Ishikawa (cell line): ENCODE measurements around the gene P4HA3.
A peak's percentile ranks its signal among the peaks of the same experiment; 100 is the strongest.

ENCODE experiments used
- CEBPB ChIP-seq: IDR thresholded peaks from 2 replicates; pipeline ENCODE4 v1.6.1; 2012
- CREB1 ChIP-seq: IDR thresholded peaks from 2 replicates; pipeline ENCODE4 v1.6.1; 2012; ENCODE audit warnings: low read depth
- EGR1 ChIP-seq: IDR thresholded peaks from 2 replicates; pipeline ENCODE4 v1.6.1; 2012
- EP300 ChIP-seq: IDR thresholded peaks from 2 replicates; pipeline ENCODE4 v1.6.1; 2012; ENCODE audit warnings: borderline replicate concordance
- FOXM1 ChIP-seq: IDR thresholded peaks from 2 replicates; pipeline ENCODE4 v1.6.1; 2012; ENCODE audit warnings: low read depth, borderline replicate concordance
- NFIC ChIP-seq: IDR thresholded peaks from 2 replicates; pipeline ENCODE4 v1.6.1; 2012
- RAD21 ChIP-seq: IDR thresholded peaks from 2 replicates; pipeline ENCODE4 v1.6.1; 2012; ENCODE audit warnings: low read depth
- TAF1 ChIP-seq: IDR thresholded peaks from 2 replicates; pipeline ENCODE4 v1.6.1; 2012; ENCODE audit warnings: low read depth, mild to moderate bottlenecking
- TCF12 ChIP-seq: IDR thresholded peaks from 2 replicates; pipeline ENCODE4 v1.6.1; 2012; ENCODE audit warnings: low read depth
- TEAD4 ChIP-seq: IDR thresholded peaks from 2 replicates; pipeline ENCODE4 v1.6.1; 2012
- YY1 ChIP-seq: IDR thresholded peaks from 2 replicates; pipeline ENCODE4 v1.6.1; 2012; ENCODE audit warnings: low read depth
- ZBTB7A ChIP-seq: IDR thresholded peaks from 2 replicates; pipeline ENCODE4 v1.6.1; 2012; ENCODE audit warnings: low read depth
- TF ChIP-seq, protein P1 (sequence below): IDR thresholded peaks from 2 replicates; pipeline ENCODE4 v1.6.1; 2012
- TF ChIP-seq, protein P2 (sequence below): IDR thresholded peaks from 2 replicates; pipeline ENCODE4 v1.6.1; 2012; ENCODE audit warnings: low read depth, mild to moderate bottlenecking
- TF ChIP-seq, protein P3 (sequence below): IDR thresholded peaks from 2 replicates; pipeline ENCODE4 v1.6.1; 2012

The P4HA3 gene

DNA sequence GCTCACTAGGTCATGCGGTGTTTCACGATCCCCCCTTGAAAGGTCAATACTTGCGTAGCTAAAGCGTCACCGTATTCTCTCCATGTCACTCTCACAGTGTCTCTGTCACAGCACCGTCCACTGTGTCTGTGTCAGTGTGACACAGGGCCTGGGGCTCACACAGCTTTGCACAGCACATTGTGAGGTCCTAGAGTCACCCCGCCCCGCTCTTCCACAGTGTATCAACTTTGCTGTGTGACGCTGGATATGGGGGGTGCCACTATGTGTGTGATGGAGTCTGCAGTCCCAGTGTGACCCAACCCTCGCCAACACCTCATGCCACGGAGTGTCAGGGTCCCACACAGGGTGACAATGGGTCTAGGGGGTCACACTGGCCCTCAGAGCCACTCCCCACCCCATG, 583 bp downstream of the P4HA3 start:
- no peak for TF ChIP-seq FOXM1
- no peak for TF ChIP-seq NFIC
- TF ChIP-seq TAF1, result no peak
- TF ChIP-seq EP300, result no peak
- TF ChIP-seq EGR1, result no peak
- no peak for TF ChIP-seq TCF12
- no peak for TF ChIP-seq CREB1
- TF ChIP-seq, protein P1, sequence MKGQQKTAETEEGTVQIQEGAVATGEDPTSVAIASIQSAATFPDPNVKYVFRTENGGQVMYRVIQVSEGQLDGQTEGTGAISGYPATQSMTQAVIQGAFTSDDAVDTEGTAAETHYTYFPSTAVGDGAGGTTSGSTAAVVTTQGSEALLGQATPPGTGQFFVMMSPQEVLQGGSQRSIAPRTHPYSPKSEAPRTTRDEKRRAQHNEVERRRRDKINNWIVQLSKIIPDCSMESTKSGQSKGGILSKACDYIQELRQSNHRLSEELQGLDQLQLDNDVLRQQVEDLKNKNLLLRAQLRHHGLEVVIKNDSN, result no peak
- TF ChIP-seq, protein P2, sequence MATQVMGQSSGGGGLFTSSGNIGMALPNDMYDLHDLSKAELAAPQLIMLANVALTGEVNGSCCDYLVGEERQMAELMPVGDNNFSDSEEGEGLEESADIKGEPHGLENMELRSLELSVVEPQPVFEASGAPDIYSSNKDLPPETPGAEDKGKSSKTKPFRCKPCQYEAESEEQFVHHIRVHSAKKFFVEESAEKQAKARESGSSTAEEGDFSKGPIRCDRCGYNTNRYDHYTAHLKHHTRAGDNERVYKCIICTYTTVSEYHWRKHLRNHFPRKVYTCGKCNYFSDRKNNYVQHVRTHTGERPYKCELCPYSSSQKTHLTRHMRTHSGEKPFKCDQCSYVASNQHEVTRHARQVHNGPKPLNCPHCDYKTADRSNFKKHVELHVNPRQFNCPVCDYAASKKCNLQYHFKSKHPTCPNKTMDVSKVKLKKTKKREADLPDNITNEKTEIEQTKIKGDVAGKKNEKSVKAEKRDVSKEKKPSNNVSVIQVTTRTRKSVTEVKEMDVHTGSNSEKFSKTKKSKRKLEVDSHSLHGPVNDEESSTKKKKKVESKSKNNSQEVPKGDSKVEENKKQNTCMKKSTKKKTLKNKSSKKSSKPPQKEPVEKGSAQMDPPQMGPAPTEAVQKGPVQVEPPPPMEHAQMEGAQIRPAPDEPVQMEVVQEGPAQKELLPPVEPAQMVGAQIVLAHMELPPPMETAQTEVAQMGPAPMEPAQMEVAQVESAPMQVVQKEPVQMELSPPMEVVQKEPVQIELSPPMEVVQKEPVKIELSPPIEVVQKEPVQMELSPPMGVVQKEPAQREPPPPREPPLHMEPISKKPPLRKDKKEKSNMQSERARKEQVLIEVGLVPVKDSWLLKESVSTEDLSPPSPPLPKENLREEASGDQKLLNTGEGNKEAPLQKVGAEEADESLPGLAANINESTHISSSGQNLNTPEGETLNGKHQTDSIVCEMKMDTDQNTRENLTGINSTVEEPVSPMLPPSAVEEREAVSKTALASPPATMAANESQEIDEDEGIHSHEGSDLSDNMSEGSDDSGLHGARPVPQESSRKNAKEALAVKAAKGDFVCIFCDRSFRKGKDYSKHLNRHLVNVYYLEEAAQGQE, result no peak
- no peak for TF ChIP-seq ZBTB7A
- TF ChIP-seq CEBPB, result no peak
- TF ChIP-seq, protein P3, sequence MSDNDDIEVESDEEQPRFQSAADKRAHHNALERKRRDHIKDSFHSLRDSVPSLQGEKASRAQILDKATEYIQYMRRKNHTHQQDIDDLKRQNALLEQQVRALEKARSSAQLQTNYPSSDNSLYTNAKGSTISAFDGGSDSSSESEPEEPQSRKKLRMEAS, result no peak
- no peak for TF ChIP-seq RAD21
- TF ChIP-seq YY1, result no peak

DNA sequence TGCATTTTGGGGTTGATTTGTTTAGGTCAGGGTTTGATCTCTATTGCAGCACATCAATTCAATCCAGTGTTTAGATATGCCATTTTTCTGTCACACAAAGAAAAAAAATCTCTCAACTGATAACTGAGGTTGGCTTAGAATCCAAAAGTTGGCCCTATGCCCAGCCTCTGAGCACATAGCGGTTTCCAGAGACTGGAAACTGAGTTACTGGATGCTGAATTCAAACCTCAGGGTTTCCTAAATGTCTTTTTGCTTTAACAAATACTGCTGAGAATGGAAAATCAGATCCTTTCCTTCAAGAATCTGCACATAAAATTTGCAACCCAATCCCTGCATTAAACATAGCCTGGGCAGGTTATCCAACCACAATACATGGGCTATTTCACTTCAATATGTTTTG, 4.0 kb downstream of the P4HA3 start:
- TF ChIP-seq YY1 (no peak), NFIC (0 out of 2 replicates have a peak, but pooled peaks have one; percentile 20)

DNA sequence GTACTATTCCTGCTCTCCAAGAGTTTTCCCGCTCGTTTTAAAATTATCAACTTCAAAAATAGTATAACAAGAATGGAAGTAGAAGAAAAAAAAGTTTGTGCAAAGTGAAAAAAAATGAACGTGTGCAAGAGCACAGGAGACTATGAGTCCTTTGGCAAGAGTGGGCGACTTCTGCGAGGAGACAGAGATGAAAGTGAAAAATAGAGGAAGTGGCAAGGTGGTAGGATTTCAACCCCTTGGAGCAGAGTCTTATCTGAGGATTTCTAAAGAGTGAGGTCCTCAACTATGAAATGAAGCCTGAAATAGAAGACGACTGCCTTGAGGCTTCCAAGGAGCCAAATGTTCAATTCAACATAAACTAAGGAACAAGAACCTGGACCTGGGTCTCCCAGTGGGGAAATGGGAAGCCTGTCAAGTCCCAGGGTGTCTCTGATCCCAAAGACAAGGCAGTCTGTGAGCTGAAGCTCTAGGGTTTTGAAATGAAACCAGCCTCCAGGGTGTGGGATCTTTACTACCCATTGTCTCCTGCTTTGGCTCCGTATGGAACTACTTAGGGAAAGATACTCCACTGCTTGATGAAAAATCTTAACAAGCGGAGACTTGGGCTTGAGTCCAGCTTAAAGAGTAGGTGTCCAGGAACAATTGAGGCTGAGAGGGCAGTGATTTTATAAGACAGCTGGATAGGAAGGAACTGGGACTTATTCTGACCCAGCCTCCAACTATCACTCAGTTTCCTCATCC, 4.8 kb downstream of the P4HA3 start:
- TF ChIP-seq EP300, result no peak
- no peak for TF ChIP-seq YY1
- TF ChIP-seq RAD21, result no peak
- no peak for TF ChIP-seq FOXM1
- no peak for TF ChIP-seq EGR1
- TF ChIP-seq TAF1, result no peak
- no peak for TF ChIP-seq ZBTB7A
- TF ChIP-seq, protein P1, result no peak
- TF ChIP-seq CREB1, result no peak
- no peak for TF ChIP-seq CEBPB
- TF ChIP-seq, protein P2, result no peak
- no peak for TF ChIP-seq TCF12
- no peak for TF ChIP-seq NFIC
- no peak for TF ChIP-seq TEAD4

DNA sequence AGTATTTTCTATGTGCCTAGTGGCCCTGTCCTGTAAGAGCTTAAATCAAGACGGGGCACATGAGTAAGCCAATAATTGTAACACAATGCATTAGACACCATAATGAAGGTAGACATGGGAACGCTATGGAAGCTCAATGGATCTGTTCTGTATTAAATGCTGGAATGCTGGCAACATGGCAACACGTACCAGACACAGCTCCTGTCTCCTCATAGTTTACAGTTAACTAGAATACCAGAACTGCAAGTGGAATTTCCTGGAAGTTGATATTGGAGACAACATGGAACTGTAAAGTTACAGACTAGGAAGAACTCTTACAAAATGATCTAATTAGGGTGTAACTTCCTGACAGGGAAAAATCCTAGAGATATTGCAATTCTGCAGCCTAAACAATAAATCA, 12.4 kb downstream of the P4HA3 start:
- no peak for TF ChIP-seq TCF12
- no peak for TF ChIP-seq EP300
- no peak for TF ChIP-seq EGR1
- no peak for TF ChIP-seq NFIC
- TF ChIP-seq, protein P1, result no peak
- TF ChIP-seq CREB1, result no peak

DNA sequence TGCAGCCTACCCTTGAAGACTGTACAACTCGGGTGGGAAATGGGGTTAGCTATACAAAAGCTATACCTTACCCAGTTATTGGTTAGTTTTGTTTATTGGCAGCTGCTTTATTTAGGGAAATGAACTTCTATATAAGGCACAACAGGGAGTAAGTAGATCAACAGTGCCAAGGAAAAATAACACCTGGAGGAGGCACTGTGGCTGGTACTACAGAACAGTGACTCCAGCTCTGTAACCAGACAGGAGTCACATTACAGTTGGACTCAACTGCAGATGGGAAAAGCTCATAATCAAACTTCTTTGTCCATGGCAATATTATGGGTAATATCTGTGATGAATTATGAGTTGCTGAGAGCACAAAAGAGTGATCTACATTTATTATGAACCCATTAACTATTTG, 14.0 kb downstream of the P4HA3 start:
- TF ChIP-seq TCF12 (no peak), NFIC (no peak), TEAD4 (no peak), EGR1 (no peak), TAF1 (no peak), CREB1 (no peak)
- TF ChIP-seq, protein P1, result no peak

DNA sequence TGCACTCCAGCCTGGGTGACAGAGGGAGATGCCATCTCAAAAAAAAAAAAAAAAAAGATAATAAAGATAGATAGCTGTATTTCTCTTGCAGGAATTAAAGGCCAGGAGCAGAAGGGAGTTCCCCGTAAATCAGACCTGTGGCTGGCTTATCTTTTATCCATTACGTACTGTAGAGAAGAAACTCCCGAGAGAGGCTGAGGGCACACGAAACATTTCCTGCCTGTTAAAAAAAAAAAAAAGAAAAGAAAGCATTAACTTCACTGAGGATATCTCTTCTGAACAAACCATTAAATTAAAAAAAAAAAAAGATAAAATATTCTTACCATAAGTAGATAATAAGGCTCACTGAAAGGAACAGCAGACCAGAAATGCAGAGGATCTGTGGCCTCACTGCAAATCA, 22.5 kb downstream of the P4HA3 start:
- TF ChIP-seq TCF12 (no peak), YY1 (no peak), ZBTB7A (no peak), RAD21 (no peak), TAF1 (no peak), EGR1 (no peak), TEAD4 (no peak)
- TF ChIP-seq, protein P3, result no peak
- TF ChIP-seq, protein P2, result no peak
